ENCODE data around the gene RUFY2.

The RUFY2 gene

GRCh38 chr10:68342909-68343516, 64.1 kb downstream of the RUFY2 start:
- no peak for ATAC-seq
- TF ChIP-seq RARB (CRISPR knock-in tag; IDR thresholded peaks at IDR 0.05) (no peak), PPARA (CRISPR knock-in tag; IDR thresholded peaks at IDR 0.05; ENCODE audit: borderline replicate concordance) (no peak)

GRCh38 chr10:68340358-68341080, 66.6 kb downstream of the RUFY2 start:
- no peak for ATAC-seq
- TF ChIP-seq CSRNP3 (CRISPR knock-in tag; IDR thresholded peaks at IDR 0.05) (no peak), ZNF8 (CRISPR knock-in tag; IDR thresholded peaks at IDR 0.05) (no peak), PPARA (CRISPR knock-in tag; IDR thresholded peaks at IDR 0.05; ENCODE audit: borderline replicate concordance) (no peak), ZC3H10 (CRISPR knock-in tag; IDR thresholded peaks at IDR 0.05) (no peak), ZNF70 (CRISPR knock-in tag; IDR thresholded peaks at IDR 0.05) (no peak), OSR1 (CRISPR knock-in tag; IDR thresholded peaks at IDR 0.05) (no peak), ISL1 (CRISPR knock-in tag; IDR thresholded peaks at IDR 0.05) (no peak), CSDC2 (CRISPR knock-in tag; IDR thresholded peaks at IDR 0.05) (no peak), ARNTL (CRISPR knock-in tag; IDR thresholded peaks at IDR 0.05; ENCODE audit: borderline replicate concordance, low read depth) (no peak), TOX (CRISPR knock-in tag; IDR thresholded peaks at IDR 0.05; ENCODE audit: borderline replicate concordance) (no peak), PATZ1 (CRISPR knock-in tag; IDR thresholded peaks at IDR 0.05; ENCODE audit: borderline replicate concordance) (no peak), TSHZ2 (CRISPR knock-in tag; IDR thresholded peaks at IDR 0.05) (no peak), CREB5 (CRISPR knock-in tag; IDR thresholded peaks at IDR 0.05; ENCODE audit: low read depth) (no peak), POU6F1 (CRISPR knock-in tag; IDR thresholded peaks at IDR 0.05; ENCODE audit: borderline replicate concordance, low read depth) (no peak)

GRCh38 chr10:68336754-68337351, 70.2 kb downstream of the RUFY2 start:
- ATAC-seq = no peak
- no peak for TF ChIP-seq SNAI2 (CRISPR knock-in tag; IDR thresholded peaks at IDR 0.05)
- TF ChIP-seq OSR1 (CRISPR knock-in tag; IDR thresholded peaks at IDR 0.05) = no peak
- TF ChIP-seq ZNF8 (CRISPR knock-in tag; IDR thresholded peaks at IDR 0.05) = no peak
- no peak for TF ChIP-seq CREB5 (CRISPR knock-in tag; IDR thresholded peaks at IDR 0.05; ENCODE audit: low read depth)
- TF ChIP-seq ESRRG (CRISPR knock-in tag; IDR thresholded peaks at IDR 0.05) = no peak
- no peak for TF ChIP-seq RARB (CRISPR knock-in tag; IDR thresholded peaks at IDR 0.05)
- TF ChIP-seq ZFP30 (CRISPR knock-in tag; IDR thresholded peaks at IDR 0.05) = no peak
- no peak for TF ChIP-seq PPARA (CRISPR knock-in tag; IDR thresholded peaks at IDR 0.05; ENCODE audit: borderline replicate concordance)
- no peak for TF ChIP-seq CSRNP3 (CRISPR knock-in tag; IDR thresholded peaks at IDR 0.05)

All from SK-N-SH treated with all-trans-retinoic acid at 6 μM for 48 hours (cell line).